GM23248 (cell line): Measurements from ENCODE around the gene ZBTB4.

Source experiments
- EZH2 ChIP-seq: fragments of 200-600 bp; sonication (generic); IDR thresholded peaks from 2 replicates; pipeline ENCODE4 v1.6.1; 2018; ENCODE audit warnings: antibody characterized with exemption, mild to moderate bottlenecking; ENCODE audit not compliant: insufficient read depth, poor library complexity, severe bottlenecking
- EZH2phosphoT487 ChIP-seq: fragments of 200-600 bp; sonication (generic); IDR thresholded peaks from 2 replicates; pipeline ENCODE4 v1.6.1; 2018; ENCODE audit warnings: antibody characterized with exemption, moderate library complexity, mild to moderate bottlenecking, low read depth; ENCODE audit not compliant: insufficient read depth

GRCh38 chr17:7484067-7484918 lies 4.9 kb upstream of the ZBTB4 start, which contains the start of gene POLR2A:
- TF ChIP-seq EZH2 = no peak
- no peak for TF ChIP-seq EZH2phosphoT487
